ACHN (cell line): ENCODE results near the gene PIGQ.

Experiments
- DNase-seq: peaks from one replicate; pipeline ENCODE4 v3.0.0-alpha.2; 2015
- in situ Hi-C: cut with HindIII; loops from 2 replicates; pipeline ENCODE4 v1.10.0; 2017; ENCODE audit warnings: low sequenced_read_pairs, low pct_ligation_motif_present, low pct_unique_long_range_greater_than_20kb

PIGQ gene

DNA sequence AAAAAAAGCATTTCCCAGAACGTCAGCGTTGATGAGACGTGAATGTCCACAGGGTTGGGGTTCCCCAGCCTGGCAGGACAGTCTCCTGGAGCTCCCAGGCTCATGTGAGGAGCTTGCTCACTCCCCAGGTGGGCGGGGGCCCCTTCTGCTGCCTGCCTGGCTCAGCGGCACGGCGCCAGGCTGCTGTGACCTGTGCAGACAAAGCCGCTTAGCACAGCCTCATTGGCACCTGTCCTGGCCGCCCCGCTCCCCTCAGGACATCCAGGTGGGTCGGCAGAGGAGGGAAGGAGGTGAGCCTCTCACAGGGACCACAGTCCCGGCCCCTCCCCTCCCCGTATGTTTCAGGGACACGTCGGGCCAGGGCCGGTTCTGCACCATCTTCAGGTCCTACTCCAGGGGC is 48.1 kb downstream of the PIGQ start:
- in situ Hi-C loops = no loop called here
- DNase-seq = no peak

DNA sequence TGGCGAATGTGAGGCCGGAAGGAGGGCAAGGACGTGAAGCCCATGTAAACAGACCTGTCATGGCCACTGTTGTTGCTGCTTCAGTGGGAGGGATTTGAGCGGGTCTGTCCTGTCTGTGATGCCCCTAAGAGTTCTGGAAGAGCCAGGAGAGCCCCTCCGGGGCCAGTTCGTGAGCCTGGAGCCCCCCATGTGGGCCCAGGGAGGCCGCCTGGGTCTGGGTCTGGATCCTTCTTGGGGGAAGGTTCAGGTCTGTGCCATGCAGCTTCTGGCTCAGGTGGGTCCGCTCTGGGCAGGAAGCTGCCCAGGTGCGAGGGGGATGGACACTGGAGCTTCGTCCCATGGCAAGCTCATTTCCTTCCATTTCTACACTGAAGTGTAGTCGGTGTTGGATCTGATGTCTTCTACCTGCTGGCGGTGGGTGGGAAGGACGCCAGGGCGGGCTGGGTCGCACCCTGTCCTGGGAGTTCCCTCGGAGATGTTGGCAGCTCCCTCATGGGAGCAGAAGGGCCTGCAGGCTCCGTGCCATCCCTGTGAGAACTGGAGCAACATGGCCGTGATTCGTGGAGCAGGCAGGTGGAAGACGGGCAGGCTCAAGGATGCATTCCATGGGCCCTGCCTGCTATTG is 49.8 kb downstream of the PIGQ start:
- in situ Hi-C loops = no loop called here
- no peak for DNase-seq

DNA sequence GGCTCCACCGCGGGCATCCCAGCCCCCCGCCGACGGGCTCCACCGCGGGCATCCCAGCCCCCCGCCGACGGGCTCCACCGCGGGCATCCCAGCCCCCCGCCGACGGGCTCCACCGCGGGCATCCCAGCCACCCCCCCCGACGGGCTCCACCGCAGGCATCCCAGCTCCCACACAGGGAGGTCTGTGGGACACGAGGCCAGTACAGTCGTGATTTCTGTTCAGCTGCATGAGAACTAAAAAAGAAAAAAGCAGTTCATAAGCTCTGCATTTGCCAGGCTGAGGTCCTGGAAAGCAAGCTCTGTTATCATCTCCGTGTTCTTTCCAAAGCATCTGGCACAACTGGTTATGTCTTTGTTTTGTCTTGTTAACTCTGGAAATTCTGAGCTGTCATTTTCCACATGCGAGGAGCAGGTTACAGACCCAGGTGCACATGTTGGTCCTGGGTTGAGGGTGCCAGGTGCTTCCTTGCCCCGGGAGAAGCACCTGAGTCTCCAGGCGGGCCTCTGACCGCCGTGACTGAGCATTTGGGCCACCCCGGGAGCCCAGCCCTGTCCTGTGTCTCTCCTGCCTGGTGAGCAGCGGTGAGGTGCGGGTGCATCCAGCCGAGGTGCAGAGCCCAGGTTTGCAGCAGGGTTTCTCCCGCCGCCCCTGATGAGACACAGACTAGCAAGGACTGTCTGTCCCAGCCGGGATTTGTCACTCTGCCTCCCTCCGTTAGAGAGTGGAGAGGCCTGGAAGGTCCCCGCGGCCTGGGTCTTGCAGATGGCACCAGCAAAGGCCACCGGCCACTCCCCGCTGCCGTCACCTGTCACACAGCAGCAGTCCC is 51.1 kb downstream of the PIGQ start:
- in situ Hi-C loops = no loop called here
- no peak for DNase-seq

DNA sequence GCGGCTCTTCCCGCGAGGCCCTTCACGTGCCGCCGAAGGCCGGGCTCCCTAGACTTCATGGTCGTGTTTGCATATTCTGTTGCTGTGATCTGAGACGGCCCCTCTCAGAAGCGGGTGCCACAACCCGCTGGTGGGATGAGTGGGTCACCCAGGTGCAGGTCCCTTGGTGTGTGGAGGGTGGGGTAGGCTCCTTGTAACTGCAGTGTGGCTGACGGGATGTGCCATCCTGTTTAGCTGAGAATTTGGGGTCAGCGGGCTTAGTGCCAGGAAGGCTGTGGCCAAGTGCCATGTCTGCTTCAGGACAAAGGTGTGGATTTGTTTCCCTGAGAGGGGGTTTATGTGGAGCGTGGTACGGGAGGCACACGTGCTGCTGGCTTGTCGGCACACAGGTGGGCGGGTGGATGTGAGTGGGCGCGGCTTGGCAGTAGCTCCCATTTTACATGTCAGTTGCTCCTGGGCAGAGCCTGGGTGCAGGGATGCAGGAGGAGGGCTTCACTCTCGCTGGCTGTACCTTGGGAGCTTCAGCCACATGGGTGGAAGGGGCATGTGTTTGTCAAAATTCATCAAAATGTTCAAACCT is 51.8 kb downstream of the PIGQ start:
- DNase-seq = no peak
- in situ Hi-C loops = no loop called here

DNA sequence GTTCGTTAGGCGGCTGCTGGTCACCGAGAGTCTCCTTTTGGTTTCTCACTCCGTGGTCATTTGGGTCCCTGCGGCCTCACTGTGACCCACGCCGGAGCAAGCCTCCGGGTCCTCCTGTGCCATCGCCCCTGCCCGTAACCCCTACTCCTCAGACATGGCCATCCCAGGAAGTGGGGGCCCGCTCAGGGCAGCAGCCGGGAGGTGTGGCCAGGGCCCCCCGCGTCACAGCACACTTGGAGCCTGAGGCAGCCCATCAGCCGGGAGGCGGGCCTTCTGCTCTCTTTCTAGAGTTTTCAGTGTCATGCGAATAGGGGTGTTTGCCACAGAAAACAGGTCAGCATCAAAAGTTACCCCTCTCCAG is 53.1 kb downstream of the PIGQ start:
- DNase-seq = no peak
- in situ Hi-C loops = no loop called here

DNA sequence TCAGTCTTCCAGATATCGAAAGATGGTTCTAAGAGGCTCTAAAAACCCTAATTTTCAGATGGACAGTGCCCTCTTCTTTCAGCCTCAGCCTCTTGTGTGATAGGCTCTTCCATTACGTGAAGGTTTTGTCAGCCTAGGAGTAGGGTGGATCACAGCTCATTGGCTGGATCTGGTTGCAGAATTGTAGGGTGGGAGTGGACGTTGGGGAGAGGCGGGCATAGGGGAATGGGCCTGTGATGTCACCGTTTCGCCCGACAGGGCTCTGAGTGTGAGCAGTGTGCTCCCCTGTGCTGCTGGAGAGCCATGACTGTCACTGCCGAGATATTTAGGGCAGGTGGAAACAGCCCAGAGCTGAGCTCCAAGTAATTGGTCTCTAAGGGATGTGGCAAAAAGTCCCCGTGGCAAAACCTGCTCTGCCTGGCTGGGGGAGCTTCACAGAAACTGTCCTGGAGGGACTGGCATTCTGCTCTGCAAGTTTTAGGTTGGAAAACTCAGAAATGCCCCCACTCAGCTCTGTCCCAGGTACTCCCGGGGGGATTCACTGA is 54.8 kb downstream of the PIGQ start:
- no peak for DNase-seq
- in situ Hi-C loops = no loop called here

DNA sequence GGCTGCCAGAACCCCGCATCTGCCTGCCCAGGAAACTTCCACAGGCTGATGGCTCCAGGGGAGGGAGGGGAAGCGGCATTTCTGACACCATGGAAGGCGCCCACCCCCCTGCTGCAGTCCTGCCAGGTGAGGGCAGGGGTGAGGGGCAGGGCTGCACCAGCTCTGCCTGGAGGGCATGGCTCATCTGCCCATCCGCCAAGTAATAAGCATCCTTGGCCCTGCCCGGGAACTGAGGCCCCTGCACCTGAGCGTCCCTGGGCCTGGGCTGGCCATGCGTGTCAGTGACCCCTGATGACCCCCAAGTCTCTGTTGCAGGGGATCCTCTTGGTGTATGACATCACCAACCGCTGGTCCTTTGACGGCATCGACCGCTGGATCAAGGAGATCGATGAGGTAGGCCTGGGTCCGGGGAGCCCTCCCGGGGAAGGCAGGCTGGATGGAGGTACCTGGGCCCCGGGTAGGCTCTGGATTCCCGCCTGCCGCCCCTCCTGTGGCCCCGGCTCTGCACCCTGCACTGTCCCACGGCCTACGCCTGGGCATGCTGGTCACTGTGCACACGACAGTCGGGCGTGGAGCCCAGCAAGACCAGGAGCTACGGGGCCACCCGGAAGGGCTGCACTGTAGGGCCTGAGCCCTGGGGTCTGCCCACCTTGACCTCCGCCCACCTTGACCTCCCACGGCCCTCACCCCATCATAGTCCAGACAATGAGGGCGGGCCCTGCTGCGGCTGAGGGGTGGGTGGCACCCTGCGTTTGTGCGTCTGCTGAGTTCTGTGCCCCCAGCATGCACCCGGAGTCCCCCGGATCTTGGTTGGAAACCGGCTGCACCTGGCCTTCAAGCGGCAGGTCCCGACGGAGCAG is 55.6 kb downstream of the PIGQ start:
- in situ Hi-C loops = no loop called here
- no peak for DNase-seq

DNA sequence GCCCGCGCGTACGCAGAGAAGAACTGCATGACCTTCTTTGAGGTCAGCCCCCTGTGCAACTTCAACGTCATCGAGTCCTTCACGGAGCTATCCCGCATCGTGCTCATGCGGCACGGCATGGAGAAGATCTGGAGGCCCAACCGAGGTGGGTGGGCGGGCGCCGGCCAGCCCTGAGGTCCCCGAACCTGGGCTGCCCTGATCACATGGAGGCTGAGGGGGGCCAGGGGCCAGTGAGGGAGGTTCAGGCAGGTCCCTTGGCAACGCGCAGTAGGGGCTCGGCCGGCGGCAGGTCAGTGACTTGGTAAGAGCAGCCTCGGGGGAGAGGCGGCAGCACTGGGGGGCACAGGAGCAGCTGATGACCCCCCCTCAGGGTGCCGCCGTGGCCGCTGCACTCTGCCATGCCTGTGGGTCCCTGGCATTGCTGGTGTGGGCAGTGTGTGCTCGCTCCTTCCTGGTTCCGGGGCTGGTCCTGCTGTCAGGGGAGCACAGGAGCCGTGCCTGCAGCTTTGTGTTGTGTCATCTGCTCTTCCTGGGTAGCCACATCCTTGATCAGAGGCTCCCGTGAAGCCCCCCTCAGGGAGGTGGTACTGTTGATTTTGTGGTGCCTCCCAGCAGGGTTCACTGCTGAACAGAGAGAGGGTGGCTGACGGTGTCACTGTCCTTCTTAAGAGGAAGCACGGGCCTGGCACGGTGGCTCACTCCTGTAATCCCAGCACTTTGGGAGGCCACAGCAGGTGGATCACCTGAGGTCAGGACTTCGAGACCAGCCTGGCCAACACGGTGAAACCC is 56.4 kb downstream of the PIGQ start:
- in situ Hi-C loops = no loop called here
- DNase-seq = no peak

DNA sequence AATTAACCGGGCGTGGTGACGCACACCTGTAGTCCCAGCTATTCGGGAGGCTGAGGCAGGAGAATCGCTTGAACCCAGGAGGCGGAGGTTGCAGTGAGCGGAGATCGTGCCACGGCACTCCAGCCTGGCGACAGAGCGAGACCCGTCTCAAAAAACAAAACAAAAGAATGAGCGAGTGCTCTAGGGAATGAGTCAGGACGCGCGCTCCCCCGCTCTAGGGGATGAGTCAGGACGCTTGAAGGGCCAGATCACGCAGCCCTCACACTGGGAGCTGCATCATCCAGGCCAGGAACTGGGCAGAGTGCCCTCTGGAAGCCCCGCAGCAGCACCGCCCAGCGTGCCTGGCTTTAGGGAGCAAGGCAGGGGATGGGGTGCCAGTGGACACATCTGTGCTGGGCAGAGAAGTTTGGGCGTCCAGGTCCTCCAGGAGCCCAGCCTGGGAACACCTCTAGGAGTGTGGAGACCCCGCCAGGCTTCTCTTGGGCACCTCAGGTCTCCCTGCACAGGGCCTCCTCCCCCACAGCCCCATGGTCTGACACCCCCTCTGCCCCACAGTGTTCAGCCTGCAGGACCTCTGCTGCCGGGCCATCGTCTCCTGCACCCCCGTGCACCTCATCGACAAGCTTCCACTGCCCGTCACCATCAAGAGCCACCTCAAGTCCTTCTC is 57.2 kb downstream of the PIGQ start:
- DNase-seq = peak; percentile 99
- in situ Hi-C loops = no loop called here

DNA sequence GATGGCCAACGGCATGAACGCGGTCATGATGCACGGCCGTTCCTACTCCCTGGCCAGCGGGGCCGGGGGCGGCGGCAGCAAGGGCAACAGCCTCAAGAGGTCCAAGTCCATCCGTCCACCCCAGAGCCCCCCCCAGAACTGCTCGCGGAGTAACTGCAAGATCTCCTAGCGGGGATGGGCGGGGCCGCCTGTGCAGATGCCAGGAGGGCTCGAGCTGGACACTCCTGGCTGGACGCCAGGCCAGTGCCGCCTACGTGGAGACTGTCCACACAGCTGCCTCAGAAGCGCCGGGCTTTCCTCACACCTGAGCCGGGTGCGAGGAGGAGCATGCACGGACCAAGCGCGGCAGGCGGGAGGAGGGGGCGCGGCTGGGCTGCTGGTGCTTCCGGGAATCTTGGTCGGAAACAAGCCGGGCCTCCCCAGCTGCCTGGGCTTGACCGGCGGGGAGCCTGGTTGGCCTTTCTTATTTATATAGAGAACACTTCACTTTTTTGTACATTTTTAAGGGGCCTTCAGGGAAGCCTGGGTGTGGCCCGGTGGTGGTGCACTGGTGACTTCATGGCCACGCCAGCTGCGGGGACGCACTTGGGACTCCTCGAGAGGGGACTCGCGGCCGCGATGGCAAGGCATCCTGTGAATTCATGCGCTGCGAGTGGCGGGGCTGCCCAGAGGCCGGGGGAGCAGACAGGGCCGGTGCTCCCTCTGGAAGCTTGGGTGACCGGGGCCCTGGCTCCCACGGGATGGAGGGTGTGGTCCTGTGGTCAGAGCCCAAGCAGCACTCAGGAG is 57.9 kb downstream of the PIGQ start:
- in situ Hi-C loops = no loop called here
- peak; percentile 78 for DNase-seq

DNA sequence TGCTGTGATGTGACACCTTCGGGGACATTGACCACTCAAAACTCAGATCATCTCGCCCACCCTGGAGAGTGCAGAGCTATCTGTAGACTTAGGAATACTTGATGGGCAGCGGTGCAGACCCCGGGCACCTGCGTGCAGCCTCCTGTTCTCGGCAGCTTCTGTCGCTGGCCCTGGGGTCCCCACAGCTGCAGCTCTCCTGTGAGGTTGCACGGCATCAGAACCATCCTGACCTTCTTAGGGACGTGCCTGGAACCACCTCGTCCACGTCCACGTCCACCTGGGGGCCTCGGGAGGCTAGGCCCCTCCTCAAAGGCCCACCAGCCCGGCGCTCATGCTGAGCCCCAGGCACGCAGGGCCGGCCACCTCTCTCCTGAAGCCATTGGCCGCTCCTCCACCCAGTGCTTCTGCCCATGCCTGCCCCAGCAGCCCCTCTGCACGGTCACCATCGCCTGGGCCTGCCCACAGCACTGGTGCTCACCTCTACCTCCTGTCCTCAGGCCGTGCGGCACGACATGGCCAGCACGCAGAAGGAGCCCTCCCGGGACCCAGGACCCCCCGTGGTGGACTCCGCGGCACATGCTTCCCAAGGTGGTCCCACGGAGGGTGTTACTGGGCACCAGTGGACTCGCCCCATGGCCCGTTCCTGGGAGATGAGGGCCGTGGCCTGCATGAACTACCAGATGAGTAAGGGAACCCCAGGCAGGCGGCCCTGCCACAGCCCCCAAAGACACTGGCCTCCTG is 58.7 kb downstream of the PIGQ start:
- DNase-seq = no peak
- in situ Hi-C loops = no loop called here

DNA sequence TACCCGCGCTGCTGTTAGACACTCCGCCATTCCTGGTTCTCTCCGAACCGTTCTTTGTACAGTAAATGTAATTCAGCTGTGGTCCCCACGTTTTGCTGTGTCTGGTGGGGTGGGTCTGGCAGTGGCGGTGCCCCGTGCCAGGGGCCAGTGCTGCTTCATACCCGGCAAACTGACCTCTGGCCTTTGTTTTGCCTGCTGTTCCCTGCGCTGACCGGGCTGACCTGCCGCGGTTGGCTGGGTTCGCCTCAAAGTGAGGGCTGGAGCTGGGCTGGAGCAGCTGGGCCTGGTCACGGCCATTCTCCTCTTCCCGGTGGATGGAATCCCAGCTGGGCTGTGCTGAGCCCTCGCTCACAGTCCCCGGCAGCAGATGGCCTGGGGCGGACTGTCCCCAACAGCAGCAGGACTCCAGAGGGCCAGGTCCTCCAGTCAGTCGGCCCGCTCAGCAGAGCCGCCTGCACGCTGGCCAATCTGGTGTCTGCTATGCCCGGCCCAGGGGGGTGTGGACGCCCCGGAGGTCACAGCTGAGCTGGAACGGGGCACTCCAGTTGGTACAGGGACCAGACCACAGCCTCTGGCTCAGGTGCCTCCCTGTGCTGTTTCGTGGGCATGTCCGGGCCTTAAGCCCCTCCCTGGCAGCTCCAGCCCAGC is 59.5 kb downstream of the PIGQ start:
- no peak for DNase-seq
- in situ Hi-C loops = no loop called here

DNA sequence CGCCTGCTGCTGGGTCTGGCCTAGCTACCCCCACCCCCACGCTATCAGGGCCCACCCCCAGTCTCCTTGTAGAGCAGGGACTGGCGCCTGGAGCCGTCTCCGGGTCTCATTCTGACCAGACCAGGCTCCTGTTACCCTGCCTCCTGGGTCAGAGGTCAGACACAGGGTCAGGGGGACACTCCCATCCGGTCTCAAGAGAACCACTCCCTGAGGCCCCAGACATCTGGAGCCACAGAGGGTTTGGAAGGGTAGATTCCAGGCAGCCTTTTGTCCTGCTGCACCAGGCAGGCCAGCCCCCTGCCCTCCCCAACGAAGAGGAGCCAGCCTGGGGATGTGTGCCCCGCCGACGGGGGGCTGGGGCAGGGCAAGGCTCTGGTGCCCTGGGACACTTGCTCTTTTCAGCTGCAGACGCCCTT is 60.1 kb downstream of the PIGQ start:
- in situ Hi-C loops = no loop called here
- no peak for DNase-seq

DNA sequence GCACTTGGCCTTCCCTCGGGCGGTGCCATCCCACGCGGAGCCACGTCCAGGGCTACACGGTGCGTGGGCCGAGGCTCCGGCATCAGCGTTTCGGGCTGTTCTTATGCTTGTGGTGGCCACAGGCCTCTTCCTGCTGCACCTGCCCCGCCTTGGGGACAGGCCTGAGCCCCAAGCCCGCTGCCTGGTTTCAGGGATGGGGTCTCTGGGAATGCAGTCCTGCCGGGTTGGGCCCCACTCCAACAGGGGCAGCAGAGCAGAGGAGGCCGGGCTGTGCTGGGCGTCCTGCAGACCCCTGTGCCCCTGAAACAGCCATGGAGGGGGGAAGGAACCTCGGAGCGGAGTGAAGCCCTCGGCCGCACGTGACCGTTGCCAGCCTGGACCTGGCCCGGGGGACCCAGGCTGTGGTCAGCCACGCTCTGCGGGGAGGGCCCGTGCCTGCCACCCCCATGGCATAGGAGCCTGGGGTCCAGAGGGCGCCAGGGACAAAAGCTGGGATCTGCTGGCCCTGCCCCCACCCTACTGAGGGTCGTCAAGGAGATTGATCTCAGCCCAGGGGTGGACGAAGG is 60.6 kb downstream of the PIGQ start:
- no peak for DNase-seq
- in situ Hi-C loops = no loop called here

DNA sequence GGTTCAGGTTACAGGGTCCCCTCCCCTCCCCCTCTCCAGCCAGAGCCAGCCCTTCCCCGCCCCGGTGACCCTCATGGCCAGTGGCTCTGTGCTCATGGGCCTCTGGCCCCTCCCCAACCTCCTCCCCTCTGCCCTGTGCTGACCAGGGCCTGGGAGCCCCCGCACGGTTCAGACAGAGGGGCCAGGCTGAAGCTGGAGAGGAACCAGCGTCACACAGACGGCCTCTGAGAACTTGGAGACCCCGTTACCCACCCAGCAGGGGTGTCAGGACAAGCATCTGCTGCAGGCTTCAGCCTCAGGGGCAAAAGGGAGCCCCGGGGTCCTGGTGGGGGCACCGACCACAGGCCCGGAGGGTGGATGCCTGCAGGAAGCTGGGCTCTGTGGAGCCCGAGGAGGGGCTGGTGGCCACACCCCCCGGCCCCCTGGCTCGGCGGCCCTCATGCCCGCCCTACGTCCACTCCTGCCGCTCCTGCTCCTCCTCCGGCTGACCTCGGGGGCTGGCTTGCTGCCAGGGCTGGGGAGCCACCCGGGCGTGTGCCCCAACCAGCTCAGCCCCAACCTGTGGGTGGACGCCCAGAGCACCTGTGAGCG is 61.1 kb downstream of the PIGQ start, which contains the start of gene WFIKKN1:
Gene WFIKKN1, plus strand, starts transcription at position 171 of the 591 bp plus-strand sequence. Its CDS starts 269 bp downstream, at position 440.
- in situ Hi-C loops = no loop called here
- DNase-seq = no peak
